HG02938 (cell line): ENCODE data around the gene NKAPL.
A peak's percentile ranks its signal among the peaks of the same experiment; 100 is the strongest.
"Not testable (repeated sequence)": the region's sequence is repeated elsewhere in the genome, so short reads cannot be mapped to it uniquely, and the experiment has no call there.

Experiments used
- ATAC-seq: cut with Tn5 transposase; IDR thresholded peaks from one replicate; pipeline ENCODE4 v1.9.1; 2021; ENCODE audit warnings: mild to moderate bottlenecking, moderate library complexity; ENCODE audit not compliant: unreplicated experiment

Gene NKAPL

DNA sequence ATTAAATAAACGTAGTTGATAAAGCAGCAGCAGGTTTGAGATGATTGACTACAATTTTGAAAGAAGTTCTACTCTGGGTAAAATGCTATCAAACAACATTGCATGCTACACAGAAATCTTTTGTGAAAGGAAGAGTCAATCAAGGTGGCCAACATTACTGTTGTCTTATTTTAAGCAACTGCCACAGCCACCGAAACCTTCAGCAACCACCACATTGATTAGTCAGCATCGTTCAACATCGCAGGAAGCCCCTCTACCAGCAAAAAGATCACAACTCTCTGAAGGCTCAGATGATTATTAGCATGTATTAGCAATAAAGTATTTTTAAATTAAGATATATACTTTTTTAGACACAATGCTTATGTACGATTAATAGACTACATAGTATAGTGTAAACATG is 36.2 kb downstream of the NKAPL start:
- no peak for ATAC-seq

DNA sequence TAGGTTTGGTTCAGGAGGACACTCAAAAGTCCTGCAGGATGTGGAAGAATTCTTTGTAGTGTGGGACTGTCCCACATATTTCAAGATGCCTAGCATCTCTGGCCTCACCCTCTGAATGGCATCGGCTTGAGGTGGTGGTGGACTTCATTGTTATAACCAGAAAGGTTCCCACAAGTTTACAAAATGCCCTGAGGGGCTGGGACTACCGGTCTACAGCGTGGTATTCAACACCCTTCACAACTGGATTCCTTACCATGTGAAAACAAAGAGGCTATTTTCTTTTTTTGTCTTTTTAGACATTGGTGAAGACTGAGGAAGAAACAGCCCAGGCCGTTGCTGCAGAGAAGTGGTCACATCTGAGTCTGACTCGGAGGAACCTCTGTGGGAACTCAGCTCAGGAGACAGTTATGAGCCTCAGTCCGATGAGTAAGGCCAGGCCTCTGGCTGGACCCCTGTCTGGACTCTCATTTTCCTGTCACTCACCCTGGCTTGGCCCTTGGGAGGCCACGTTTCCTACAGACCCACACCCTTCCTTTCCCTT is 37.5 kb downstream of the NKAPL start:
- ATAC-seq = no peak

DNA sequence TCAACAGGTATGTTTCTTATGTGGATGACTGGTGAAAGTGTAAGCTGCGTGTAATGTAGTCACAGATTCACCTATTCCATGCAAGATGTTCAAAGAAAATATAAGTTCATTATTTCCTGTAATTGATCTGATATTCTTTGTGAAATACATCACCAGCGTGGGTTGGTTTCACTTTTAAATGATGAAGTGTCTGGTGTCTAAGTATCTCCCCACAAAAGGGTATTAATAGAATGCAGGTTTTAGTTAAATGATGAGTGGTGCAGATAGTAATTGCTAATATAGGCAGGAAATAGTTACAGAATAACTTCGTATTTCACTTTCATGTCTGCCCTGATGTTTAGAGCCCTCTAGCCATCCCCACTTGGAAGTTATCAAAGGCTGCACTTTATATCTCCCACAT is 44.5 kb downstream of the NKAPL start:
- ATAC-seq = peak; percentile 93

DNA sequence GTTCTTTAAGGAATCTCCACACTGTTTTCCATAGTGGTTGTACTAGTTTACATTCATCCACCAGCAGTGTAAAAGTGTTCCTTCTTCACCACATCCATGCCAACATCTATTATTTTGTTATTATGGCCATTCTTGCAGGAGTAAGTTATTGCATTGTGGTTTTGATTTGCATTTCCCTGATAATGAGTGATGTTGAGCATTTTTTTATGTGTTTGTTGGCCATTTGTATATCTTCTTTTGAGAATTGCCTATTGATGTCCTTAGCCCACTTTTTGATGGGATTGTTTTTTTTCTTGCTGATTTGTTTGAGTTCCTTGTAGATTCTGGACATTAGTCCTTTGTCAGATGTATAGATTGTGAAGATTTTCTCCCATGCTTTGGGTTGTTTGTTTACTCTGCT is 47.3 kb downstream of the NKAPL start:
- ATAC-seq = not testable (repeated sequence)
